Measurements from ENCODE around the gene CD44. TPM values are rescaled to one million over a fixed set of nuclear protein-coding genes. Genes with fewer than 3 reads are reported as not detected.

CD44 gene
- total RNA-seq, 1 experiment from 2014 or later, result 0.86 TPM

GRCh38 chr11:35235936-35236666, 97.1 kb downstream of the CD44 start:
- no peak for DNase-seq
- Histone ChIP-seq H3K79me2 (ENCODE audit: low read length) (no peaks in the 10 kb centered on the region), H3K27me3 (ENCODE audit: low read length) (no peaks in the 10 kb centered on the region), H3K36me3 (ENCODE audit: insufficient read depth, low read length) (no peaks in the 10 kb centered on the region), H3K4me1 (ENCODE audit: low read length) (0 out of 2 replicates have a peak, but pooled peaks cover 3% of the 10 kb centered on the region), H3K4me2 (ENCODE audit: low read depth, low read length, poor library complexity, severe bottlenecking) (no peak overlapping the region), H3K9me3 (ENCODE audit: low read length) (no peaks in the 10 kb centered on the region), H3K27ac (ENCODE audit: low read length) (no peak overlapping the region), H3K9me2 (replicated peaks; ENCODE audit: insufficient read depth, low read length) (no peaks in the 10 kb centered on the region), H2AFZ (ENCODE audit: low read length) (no peak overlapping the region), H4K20me1 (ENCODE audit: insufficient read depth, low read depth, low read length) (no peaks in the 10 kb centered on the region), H3K9ac (ENCODE audit: low read length) (no peak overlapping the region), H3K4me3 (ENCODE audit: low read length) (no peak overlapping the region)

GRCh38 chr11:35236667-35237003, 97.7 kb downstream of the CD44 start:
- Histone ChIP-seq H3K79me2 (ENCODE audit: low read length) (no peaks in the 10 kb centered on the region), H3K27me3 (ENCODE audit: low read length) (no peaks in the 10 kb centered on the region), H3K27ac (ENCODE audit: low read length) (no peak overlapping the region), H3K36me3 (ENCODE audit: insufficient read depth, low read length) (no peaks in the 10 kb centered on the region), H4K20me1 (ENCODE audit: insufficient read depth, low read depth, low read length) (no peaks in the 10 kb centered on the region), H3K4me2 (ENCODE audit: low read depth, low read length, poor library complexity, severe bottlenecking) (no peak overlapping the region), H3K4me3 (ENCODE audit: low read length) (no peak overlapping the region), H2AFZ (ENCODE audit: low read length) (no peak overlapping the region), H3K9me2 (replicated peaks; ENCODE audit: insufficient read depth, low read length) (no peaks in the 10 kb centered on the region), H3K9ac (ENCODE audit: low read length) (no peak overlapping the region), H3K9me3 (ENCODE audit: low read length) (no peaks in the 10 kb centered on the region), H3K4me1 (ENCODE audit: low read length) (0 out of 2 replicates have a peak, but pooled peaks cover 3% of the 10 kb centered on the region)
- no peak for DNase-seq

- no peak overlapping the region for H2AFZ ChIP-seq (ENCODE audit: low read length)
- H3K79me2 ChIP-seq (ENCODE audit: low read length), result no peaks in the 10 kb centered on the region
- H3K9me3 ChIP-seq (ENCODE audit: low read length), result no peaks in the 10 kb centered on the region
- H3K9me2 ChIP-seq (replicated peaks; ENCODE audit: insufficient read depth, low read length), result no peaks in the 10 kb centered on the region
- H3K27ac ChIP-seq (ENCODE audit: low read length), result no peak overlapping the region
- no peaks in the 10 kb centered on the region for H3K36me3 ChIP-seq (ENCODE audit: insufficient read depth, low read length)
- DNase-seq, result no peak
- no peaks in the 10 kb centered on the region for H4K20me1 ChIP-seq (ENCODE audit: insufficient read depth, low read depth, low read length)
- H3K4me2 ChIP-seq (ENCODE audit: low read depth, low read length, poor library complexity, severe bottlenecking), result no peak overlapping the region
- H3K9ac ChIP-seq (ENCODE audit: low read length), result no peak overlapping the region
- H3K4me1 ChIP-seq (ENCODE audit: low read length), result 0 out of 2 replicates have a peak, but pooled peaks cover 3% of the 10 kb centered on the region
- H3K27me3 ChIP-seq (ENCODE audit: low read length), result no peaks in the 10 kb centered on the region
- no peak overlapping the region for H3K4me3 ChIP-seq (ENCODE audit: low read length)
These were observed 98.4 kb downstream of the CD44 start for GRCh38 chr11:35237351-35237750.

GRCh38 chr11:35237860-35238715, 99.1 kb downstream of the CD44 start:
- Histone ChIP-seq H2AFZ (ENCODE audit: low read length) (no peak overlapping the region), H3K9me2 (replicated peaks; ENCODE audit: insufficient read depth, low read length) (no peaks in the 10 kb centered on the region), H3K79me2 (ENCODE audit: low read length) (no peaks in the 10 kb centered on the region), H3K27ac (ENCODE audit: low read length) (no peak overlapping the region), H3K4me1 (ENCODE audit: low read length) (0 out of 2 replicates have a peak, but pooled peaks cover 3% of the 10 kb centered on the region), H3K4me3 (ENCODE audit: low read length) (no peak overlapping the region), H3K4me2 (ENCODE audit: low read depth, low read length, poor library complexity, severe bottlenecking) (no peak overlapping the region), H3K36me3 (ENCODE audit: insufficient read depth, low read length) (no peaks in the 10 kb centered on the region), H3K27me3 (ENCODE audit: low read length) (no peaks in the 10 kb centered on the region), H3K9ac (ENCODE audit: low read length) (no peak overlapping the region), H4K20me1 (ENCODE audit: insufficient read depth, low read depth, low read length) (no peaks in the 10 kb centered on the region), H3K9me3 (ENCODE audit: low read length) (no peaks in the 10 kb centered on the region)
- peak; percentile 93 for DNase-seq

- no peak overlapping the region for H3K4me2 ChIP-seq (ENCODE audit: low read depth, low read length, poor library complexity, severe bottlenecking)
- no peaks in the 10 kb centered on the region for H3K36me3 ChIP-seq (ENCODE audit: insufficient read depth, low read length)
- no peaks in the 10 kb centered on the region for H3K79me2 ChIP-seq (ENCODE audit: low read length)
- H3K27me3 ChIP-seq (ENCODE audit: low read length), result no peaks in the 10 kb centered on the region
- no peak overlapping the region for H3K9ac ChIP-seq (ENCODE audit: low read length)
- H3K4me3 ChIP-seq (ENCODE audit: low read length), result no peak overlapping the region
- no peak for DNase-seq
- no peaks in the 10 kb centered on the region for H3K9me2 ChIP-seq (replicated peaks; ENCODE audit: insufficient read depth, low read length)
- H2AFZ ChIP-seq (ENCODE audit: low read length), result no peak overlapping the region
- no peaks in the 10 kb centered on the region for H4K20me1 ChIP-seq (ENCODE audit: insufficient read depth, low read depth, low read length)
- H3K9me3 ChIP-seq (ENCODE audit: low read length), result no peaks in the 10 kb centered on the region
- H3K4me1 ChIP-seq (ENCODE audit: low read length), result 0 out of 2 replicates have a peak, but pooled peaks cover 3% of the 10 kb centered on the region
- no peak overlapping the region for H3K27ac ChIP-seq (ENCODE audit: low read length)
These were observed 99.9 kb downstream of the CD44 start for GRCh38 chr11:35238882-35239281.

DNA sequence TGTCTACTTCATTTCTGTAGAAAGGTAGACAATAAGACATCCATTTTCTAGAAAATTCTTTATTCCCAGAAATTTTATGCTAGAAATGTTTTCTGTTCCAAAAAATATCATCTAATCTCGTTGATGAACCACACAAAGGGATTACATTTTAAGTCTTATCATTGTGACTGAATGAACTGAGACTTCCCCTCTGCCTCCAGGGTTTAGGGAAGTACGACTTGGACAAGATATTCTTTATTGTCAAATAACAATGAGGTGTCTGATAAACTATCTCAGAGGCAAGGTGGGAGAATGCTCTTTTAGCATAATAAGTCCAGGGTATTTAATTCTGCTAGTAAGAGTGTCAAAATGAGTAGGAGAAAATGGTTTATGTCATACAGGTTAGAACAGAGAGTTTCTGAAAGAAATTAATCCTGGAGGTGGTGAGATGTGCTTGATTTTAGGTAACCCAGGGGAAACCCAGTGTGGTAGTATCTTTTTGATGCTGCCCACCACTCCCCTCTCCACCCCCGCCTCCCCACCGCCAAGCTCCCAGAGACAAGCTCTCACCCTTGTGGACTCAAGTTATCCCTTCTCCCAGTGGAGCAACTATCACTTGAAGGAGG, 100.6 kb downstream of the CD44 start:
- Histone ChIP-seq H3K27me3 (ENCODE audit: low read length) (no peaks in the 10 kb centered on the region), H3K9me3 (ENCODE audit: low read length) (no peaks in the 10 kb centered on the region), H3K9ac (ENCODE audit: low read length) (no peak overlapping the region), H3K36me3 (ENCODE audit: insufficient read depth, low read length) (no peaks in the 10 kb centered on the region), H3K4me1 (ENCODE audit: low read length) (0 out of 2 replicates have a peak, but pooled peaks cover 3% of the 10 kb centered on the region), H3K4me2 (ENCODE audit: low read depth, low read length, poor library complexity, severe bottlenecking) (no peak overlapping the region), H3K9me2 (replicated peaks; ENCODE audit: insufficient read depth, low read length) (no peaks in the 10 kb centered on the region), H3K4me3 (ENCODE audit: low read length) (no peak overlapping the region), H3K27ac (ENCODE audit: low read length) (no peak overlapping the region), H4K20me1 (ENCODE audit: insufficient read depth, low read depth, low read length) (no peaks in the 10 kb centered on the region), H2AFZ (ENCODE audit: low read length) (no peak overlapping the region), H3K79me2 (ENCODE audit: low read length) (no peaks in the 10 kb centered on the region)
- DNase-seq, result no peak

DNA sequence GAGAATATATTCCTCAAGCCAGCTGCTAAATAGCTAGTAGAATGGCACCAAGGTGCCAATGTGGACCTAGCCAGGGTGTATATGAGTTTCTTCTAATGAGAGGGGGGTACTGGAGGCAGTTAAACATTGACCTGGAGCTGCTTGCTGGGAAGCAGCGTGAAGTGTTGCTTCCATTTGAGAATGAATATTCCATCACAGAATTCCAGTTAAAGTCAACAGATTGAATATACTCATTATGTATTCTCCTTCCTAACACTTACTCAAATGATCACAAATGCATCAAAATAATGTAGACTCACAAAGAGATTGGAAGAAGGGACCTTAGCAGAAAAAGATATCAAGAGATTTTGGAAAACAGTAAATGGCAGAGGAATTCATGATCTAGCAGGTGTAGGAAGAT, 102.1 kb downstream of the CD44 start:
- H3K4me1 ChIP-seq (ENCODE audit: low read length), result 0 out of 2 replicates have a peak, but pooled peaks cover 3% of the 10 kb centered on the region
- no peaks in the 10 kb centered on the region for H3K27me3 ChIP-seq (ENCODE audit: low read length)
- no peak overlapping the region for H3K4me2 ChIP-seq (ENCODE audit: low read depth, low read length, poor library complexity, severe bottlenecking)
- H3K9ac ChIP-seq (ENCODE audit: low read length), result no peak overlapping the region
- H2AFZ ChIP-seq (ENCODE audit: low read length), result no peak overlapping the region
- no peaks in the 10 kb centered on the region for H3K36me3 ChIP-seq (ENCODE audit: insufficient read depth, low read length)
- H4K20me1 ChIP-seq (ENCODE audit: insufficient read depth, low read depth, low read length), result no peaks in the 10 kb centered on the region
- no peak overlapping the region for H3K27ac ChIP-seq (ENCODE audit: low read length)
- H3K9me3 ChIP-seq (ENCODE audit: low read length), result no peaks in the 10 kb centered on the region
- no peaks in the 10 kb centered on the region for H3K79me2 ChIP-seq (ENCODE audit: low read length)
- no peaks in the 10 kb centered on the region for H3K9me2 ChIP-seq (replicated peaks; ENCODE audit: insufficient read depth, low read length)
- no peak overlapping the region for H3K4me3 ChIP-seq (ENCODE audit: low read length)
- no peak for DNase-seq

DNA sequence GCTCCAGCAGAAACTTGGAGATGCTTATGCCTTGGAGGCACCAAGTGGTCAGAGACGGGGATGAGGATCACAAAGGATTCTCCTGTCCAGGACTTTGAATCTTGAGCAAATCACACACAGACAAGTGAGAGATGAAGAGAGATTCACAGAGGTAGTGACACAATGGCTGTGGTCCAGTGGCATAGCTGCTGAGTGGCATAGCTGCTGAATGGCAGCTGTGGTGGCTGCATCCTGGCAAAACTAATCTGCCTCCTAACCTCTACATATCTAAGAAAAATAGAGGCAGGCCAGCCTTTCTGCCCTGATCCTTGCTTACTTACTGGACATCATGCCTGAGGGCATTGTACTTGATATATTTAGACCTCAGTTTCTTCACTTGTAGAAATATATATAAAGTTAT, 102.6 kb downstream of the CD44 start:
- H3K27ac ChIP-seq (ENCODE audit: low read length), result no peak overlapping the region
- no peak overlapping the region for H3K9ac ChIP-seq (ENCODE audit: low read length)
- H3K79me2 ChIP-seq (ENCODE audit: low read length), result no peaks in the 10 kb centered on the region
- H3K9me3 ChIP-seq (ENCODE audit: low read length), result no peaks in the 10 kb centered on the region
- H3K9me2 ChIP-seq (replicated peaks; ENCODE audit: insufficient read depth, low read length), result no peaks in the 10 kb centered on the region
- H3K4me3 ChIP-seq (ENCODE audit: low read length), result no peak overlapping the region
- no peak for DNase-seq
- no peaks in the 10 kb centered on the region for H3K27me3 ChIP-seq (ENCODE audit: low read length)
- H3K4me1 ChIP-seq (ENCODE audit: low read length), result 0 out of 2 replicates have a peak, but pooled peaks cover 3% of the 10 kb centered on the region
- no peaks in the 10 kb centered on the region for H4K20me1 ChIP-seq (ENCODE audit: insufficient read depth, low read depth, low read length)
- H2AFZ ChIP-seq (ENCODE audit: low read length), result no peak overlapping the region
- no peaks in the 10 kb centered on the region for H3K36me3 ChIP-seq (ENCODE audit: insufficient read depth, low read length)
- H3K4me2 ChIP-seq (ENCODE audit: low read depth, low read length, poor library complexity, severe bottlenecking), result no peak overlapping the region
